Neuron (in vitro differentiated cells): ENCODE measurements around the gene EEF1AKMT1.

ENCODE experiments used
- H2AFZ ChIP-seq: one replicate; pipeline ENCODE4 v1.6.1; 2013; ENCODE audit warnings: low read depth, mild to moderate bottlenecking, inconsistent platforms, low read length, moderate library complexity
- H3K27me3 ChIP-seq: one replicate; pipeline ENCODE4 v1.6.1; 2013; ENCODE audit warnings: low read length; ENCODE audit not compliant: insufficient read depth
- H3K36me3 ChIP-seq: one replicate; pipeline ENCODE4 v1.6.1; 2013; ENCODE audit warnings: low read length; ENCODE audit not compliant: insufficient read depth
- H3K4me1 ChIP-seq: one replicate; pipeline ENCODE4 v1.6.1; 2013; ENCODE audit warnings: low read length; ENCODE audit not compliant: insufficient read depth
- H3K4me3 ChIP-seq: 2 replicates; pipeline ENCODE4 v1.5.1; 2013; ENCODE audit warnings: mild to moderate bottlenecking, low read length, moderate library complexity
- H3K9me3 ChIP-seq: one replicate; pipeline ENCODE4 v1.6.1; 2013; ENCODE audit warnings: low read length

The EEF1AKMT1 gene

DNA sequence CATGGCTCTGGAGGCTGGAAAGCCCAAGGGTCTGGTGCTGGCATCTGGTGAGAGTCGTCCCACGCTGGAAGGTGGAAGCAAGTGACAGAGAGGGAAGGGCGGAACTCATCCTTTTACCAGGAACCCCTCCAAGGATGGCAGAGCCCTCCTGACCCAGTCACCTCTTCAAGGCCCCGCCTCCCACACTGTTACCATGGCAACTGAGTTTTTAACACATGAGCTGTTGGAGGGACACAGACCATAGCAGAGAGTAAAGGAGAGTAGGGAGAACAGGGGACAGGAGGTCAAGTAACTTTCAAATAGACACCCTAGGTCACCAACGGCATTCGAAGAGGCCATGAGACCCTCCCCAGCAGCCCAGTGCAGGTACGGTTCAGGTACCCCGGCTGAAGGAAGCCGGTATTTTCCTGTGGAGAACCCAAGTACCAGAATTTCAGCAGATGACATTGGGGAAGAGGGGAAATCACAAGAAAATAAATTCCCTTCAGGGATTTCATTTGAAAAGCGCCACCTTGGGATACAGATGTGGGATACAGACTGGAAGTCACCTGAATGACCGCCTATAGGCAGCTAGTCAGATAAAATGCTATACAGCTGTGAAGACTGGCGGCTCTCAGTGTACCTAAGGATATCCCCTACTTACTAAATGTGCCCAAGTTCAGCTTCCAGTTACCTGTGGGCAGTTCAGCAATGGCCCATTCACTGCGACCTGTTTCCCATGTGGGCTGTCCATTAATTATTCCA, 62.3 kb downstream of the EEF1AKMT1 start:
- H3K4me3 ChIP-seq = no peak overlapping the region
- no peaks in the 10 kb centered on the region for H3K36me3 ChIP-seq
- no peaks in the 10 kb centered on the region for H3K4me1 ChIP-seq
- H3K27me3 ChIP-seq = no peaks in the 10 kb centered on the region
- peaks cover 2% of the 10 kb centered on the region for H3K9me3 ChIP-seq
- no peak overlapping the region for H2AFZ ChIP-seq

- Histone ChIP-seq H3K4me1 (no peaks in the 10 kb centered on the region), H3K36me3 (no peaks in the 10 kb centered on the region), H2AFZ (no peak overlapping the region), H3K27me3 (no peaks in the 10 kb centered on the region), H3K9me3 (peaks cover 2% of the 10 kb centered on the region), H3K4me3 (no peak overlapping the region)
These were observed 64.0 kb downstream of the EEF1AKMT1 start for GRCh38 chr13:20709782-20710181.

GRCh38 chr13:20709369-20709768, 64.4 kb downstream of the EEF1AKMT1 start:
- Histone ChIP-seq H3K4me3 (no peak overlapping the region), H3K4me1 (peaks cover 2% of the 10 kb centered on the region), H3K36me3 (no peaks in the 10 kb centered on the region), H2AFZ (no peak overlapping the region), H3K9me3 (peaks cover 2% of the 10 kb centered on the region), H3K27me3 (no peaks in the 10 kb centered on the region)

- Histone ChIP-seq H3K27me3 (no peaks in the 10 kb centered on the region), H3K9me3 (peaks cover 2% of the 10 kb centered on the region), H3K4me3 (no peak overlapping the region), H2AFZ (no peak overlapping the region), H3K4me1 (peaks cover 2% of the 10 kb centered on the region), H3K36me3 (no peaks in the 10 kb centered on the region)
These were observed 65.5 kb downstream of the EEF1AKMT1 start for GRCh38 chr13:20708216-20708615.

- Histone ChIP-seq H3K4me1 (peaks cover 9% of the 10 kb centered on the region), H2AFZ (no peak overlapping the region), H3K9me3 (peaks cover 2% of the 10 kb centered on the region), H3K36me3 (no peaks in the 10 kb centered on the region), H3K27me3 (no peaks in the 10 kb centered on the region), H3K4me3 (no peak overlapping the region)
These were observed 67.1 kb downstream of the EEF1AKMT1 start for GRCh38 chr13:20706661-20707060.

DNA sequence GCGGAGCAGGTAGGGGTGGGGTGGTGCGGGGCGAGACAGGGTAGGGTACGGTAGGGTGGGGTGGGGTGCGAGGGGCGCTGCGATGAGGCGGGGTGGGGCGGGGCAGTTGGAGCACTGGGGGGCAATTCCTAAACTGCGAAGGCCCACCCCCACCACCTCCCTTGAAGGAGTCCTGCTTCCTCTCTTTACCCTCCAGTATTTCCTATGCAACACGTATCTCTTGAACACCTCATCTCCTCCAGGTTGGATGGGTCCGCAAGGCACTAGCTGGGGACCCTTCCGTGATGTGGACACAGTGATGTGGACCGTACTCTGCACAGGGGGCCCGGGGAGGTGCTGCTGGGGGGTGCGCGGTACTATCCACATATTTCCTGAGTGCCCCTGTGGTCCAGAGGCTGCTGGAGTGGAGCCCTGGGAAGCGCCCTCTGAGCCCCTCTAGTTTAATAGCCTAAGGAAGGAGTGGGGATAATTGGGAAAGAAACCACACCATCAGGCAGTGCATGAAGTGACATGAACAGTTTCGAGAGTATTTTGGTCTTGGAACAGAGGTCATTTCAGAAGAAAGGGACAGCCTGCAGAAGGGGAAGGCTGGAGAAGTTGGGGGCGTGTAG, 69.2 kb downstream of the EEF1AKMT1 start:
- H3K27me3 ChIP-seq = no peaks in the 10 kb centered on the region
- no peak overlapping the region for H3K4me3 ChIP-seq
- H3K36me3 ChIP-seq = no peaks in the 10 kb centered on the region
- peaks cover 9% of the 10 kb centered on the region for H3K4me1 ChIP-seq
- H3K9me3 ChIP-seq = no peaks in the 10 kb centered on the region
- H2AFZ ChIP-seq = no peak overlapping the region

DNA sequence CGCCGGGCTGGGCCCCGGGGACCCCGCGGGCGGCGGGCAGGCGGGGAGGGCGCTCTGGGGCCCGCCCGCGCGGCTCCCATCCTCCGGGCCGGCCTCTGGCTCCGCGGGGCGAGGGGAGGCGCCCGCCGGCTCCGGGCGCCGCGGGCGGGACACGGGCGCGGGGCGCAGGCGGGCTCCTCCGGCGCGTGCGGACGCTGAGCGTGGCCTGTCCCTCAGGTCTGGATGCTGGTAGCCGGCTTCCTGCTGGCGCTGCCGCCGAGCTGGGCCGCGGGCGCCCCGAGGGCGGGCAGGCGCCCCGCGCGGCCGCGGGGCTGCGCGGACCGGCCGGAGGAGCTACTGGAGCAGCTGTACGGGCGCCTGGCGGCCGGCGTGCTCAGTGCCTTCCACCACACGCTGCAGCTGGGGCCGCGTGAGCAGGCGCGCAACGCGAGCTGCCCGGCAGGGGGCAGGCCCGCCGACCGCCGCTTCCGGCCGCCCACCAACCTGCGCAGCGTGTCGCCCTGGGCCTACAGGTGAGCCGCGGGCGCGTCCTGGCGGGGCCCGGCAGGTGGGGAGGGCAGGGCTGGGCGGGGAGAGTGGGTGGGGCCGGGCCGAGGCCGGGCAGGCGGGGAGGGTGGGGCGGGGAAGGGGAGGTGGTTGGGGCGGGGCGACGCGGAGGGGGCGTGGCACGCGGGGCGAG, 69.8 kb downstream of the EEF1AKMT1 start:
- Histone ChIP-seq H3K4me3 (peak overlapping the region; percentile 68), H3K4me1 (peaks cover 9% of the 10 kb centered on the region), H3K27me3 (no peaks in the 10 kb centered on the region), H3K9me3 (no peaks in the 10 kb centered on the region), H3K36me3 (no peaks in the 10 kb centered on the region), H2AFZ (no peak overlapping the region)

- Histone ChIP-seq H3K9me3 (no peaks in the 10 kb centered on the region), H3K4me1 (peaks cover 9% of the 10 kb centered on the region), H2AFZ (peak within 1 kb of the TSS; percentile 79), H3K36me3 (no peaks in the 10 kb centered on the region), H3K27me3 (no peaks in the 10 kb centered on the region), H3K4me3 (peak within 1 kb of the TSS; percentile 68)
These were observed 70.6 kb downstream of the EEF1AKMT1 start, which contains the start of gene IL17D for GRCh38 chr13:20702915-20703779. IL17D (plus strand) TSS chr13:20703699; CDS start chr13:20704002, 303 bp downstream.

DNA sequence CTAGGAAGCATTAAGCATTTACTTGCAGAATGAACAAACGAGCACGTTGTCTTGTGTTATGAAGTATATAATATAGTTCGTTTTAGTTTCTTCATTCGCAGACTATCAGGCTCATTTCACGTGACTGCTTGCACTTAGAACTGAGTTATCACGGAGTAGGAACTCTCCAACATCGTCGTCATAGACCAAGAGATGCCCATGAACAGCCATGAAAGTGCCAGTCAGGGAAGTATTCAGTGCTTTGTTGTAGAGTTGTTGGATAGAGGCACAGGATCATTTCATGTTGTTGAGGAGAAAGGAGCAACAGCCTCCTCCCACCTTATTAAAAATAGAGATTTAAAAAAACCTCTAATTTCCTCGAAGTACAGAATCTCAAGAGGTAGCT, 71.2 kb downstream of the EEF1AKMT1 start:
- peaks cover 9% of the 10 kb centered on the region for H3K4me1 ChIP-seq
- no peaks in the 10 kb centered on the region for H3K9me3 ChIP-seq
- no peaks in the 10 kb centered on the region for H3K36me3 ChIP-seq
- peak overlapping the region; percentile 68 for H3K4me3 ChIP-seq
- peak overlapping the region; percentile 79 for H2AFZ ChIP-seq
- no peaks in the 10 kb centered on the region for H3K27me3 ChIP-seq

GRCh38 chr13:20701461-20701860, 72.3 kb downstream of the EEF1AKMT1 start:
- H3K4me1 ChIP-seq = peaks cover 9% of the 10 kb centered on the region
- H2AFZ ChIP-seq = no peak overlapping the region
- no peaks in the 10 kb centered on the region for H3K27me3 ChIP-seq
- no peak overlapping the region for H3K4me3 ChIP-seq
- no peaks in the 10 kb centered on the region for H3K36me3 ChIP-seq
- no peaks in the 10 kb centered on the region for H3K9me3 ChIP-seq

GRCh38 chr13:20700288-20700687, 73.5 kb downstream of the EEF1AKMT1 start:
- Histone ChIP-seq H3K9me3 (no peaks in the 10 kb centered on the region), H3K4me1 (peaks cover 9% of the 10 kb centered on the region)

GRCh38 chr13:20699715-20700114, 74.0 kb downstream of the EEF1AKMT1 start:
- peaks cover 9% of the 10 kb centered on the region for H3K4me1 ChIP-seq
- H3K36me3 ChIP-seq = no peaks in the 10 kb centered on the region
- no peak overlapping the region for H3K4me3 ChIP-seq
- H3K9me3 ChIP-seq = no peaks in the 10 kb centered on the region
- H3K27me3 ChIP-seq = no peaks in the 10 kb centered on the region
- H2AFZ ChIP-seq = no peak overlapping the region

More at GRCh38 chr13:20700288-20700687, 73.5 kb downstream of the EEF1AKMT1 start:
- no peak overlapping the region for H2AFZ ChIP-seq
- H3K36me3 ChIP-seq = no peaks in the 10 kb centered on the region
- no peaks in the 10 kb centered on the region for H3K27me3 ChIP-seq
- no peak overlapping the region for H3K4me3 ChIP-seq
